HG03097 (cell line): ENCODE results near the gene TRIM54.
"Not testable (repeated sequence)": the region's sequence is repeated elsewhere in the genome, so short reads cannot be mapped to it uniquely, and the experiment has no call there.

Source experiments
- ATAC-seq: cut with Tn5 transposase; IDR thresholded peaks from one replicate; pipeline ENCODE4 v1.9.1; 2021; ENCODE audit not compliant: unreplicated experiment, low FRiP score

TRIM54 gene

GRCh38 chr2:27353386-27353761, 71.1 kb downstream of the TRIM54 start:
- ATAC-seq, result not testable (repeated sequence)

GRCh38 chr2:27353762-27354596, 71.8 kb downstream of the TRIM54 start:
- no peak for ATAC-seq

- ATAC-seq, result no peak
These were observed 72.3 kb downstream of the TRIM54 start for GRCh38 chr2:27354597-27354927.

- ATAC-seq, result peak; percentile 32
These were observed 73.8 kb downstream of the TRIM54 start for GRCh38 chr2:27356056-27356381.

- ATAC-seq, result peak; percentile 82
These were observed 74.4 kb downstream of the TRIM54 start, which contains the start of gene GTF3C2 for GRCh38 chr2:27356382-27357181. TSS of gene GTF3C2 (minus strand) at chr2:27356764. CDS start at chr2:27343554, 13,210 bp downstream.
